ENCODE data around the gene NACC2.

- TF ChIP-seq CTCF (IDR thresholded peaks at IDR 0.05; ENCODE audit: extremely low read depth in 1 of 2, insufficient read depth in 1 of 2, low read depth in 1 of 2, low read length in 2 of 2) = no peak
- no peak for TF ChIP-seq FOS (IDR thresholded peaks at IDR 0.05; ENCODE audit: borderline replicate concordance, insufficient read depth, low read length)
- no peak for TF ChIP-seq POLR2A (IDR thresholded peaks at IDR 0.05; ENCODE audit: low read depth, low read length)
- no peak for TF ChIP-seq EZH2 (IDR thresholded peaks at IDR 0.05; ENCODE audit: borderline replicate concordance, low read depth, low read length, severe bottlenecking)
- TF ChIP-seq, protein P1, sequence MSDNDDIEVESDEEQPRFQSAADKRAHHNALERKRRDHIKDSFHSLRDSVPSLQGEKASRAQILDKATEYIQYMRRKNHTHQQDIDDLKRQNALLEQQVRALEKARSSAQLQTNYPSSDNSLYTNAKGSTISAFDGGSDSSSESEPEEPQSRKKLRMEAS (IDR thresholded peaks at IDR 0.05; ENCODE audit: insufficient read depth, insufficient read length) = no peak
These were observed 126.5 kb downstream of the NACC2 start for GRCh38 chr9:135968601-135969000.
